ENCODE measurements around the gene SMAD7.

SMAD7 gene

DNA sequence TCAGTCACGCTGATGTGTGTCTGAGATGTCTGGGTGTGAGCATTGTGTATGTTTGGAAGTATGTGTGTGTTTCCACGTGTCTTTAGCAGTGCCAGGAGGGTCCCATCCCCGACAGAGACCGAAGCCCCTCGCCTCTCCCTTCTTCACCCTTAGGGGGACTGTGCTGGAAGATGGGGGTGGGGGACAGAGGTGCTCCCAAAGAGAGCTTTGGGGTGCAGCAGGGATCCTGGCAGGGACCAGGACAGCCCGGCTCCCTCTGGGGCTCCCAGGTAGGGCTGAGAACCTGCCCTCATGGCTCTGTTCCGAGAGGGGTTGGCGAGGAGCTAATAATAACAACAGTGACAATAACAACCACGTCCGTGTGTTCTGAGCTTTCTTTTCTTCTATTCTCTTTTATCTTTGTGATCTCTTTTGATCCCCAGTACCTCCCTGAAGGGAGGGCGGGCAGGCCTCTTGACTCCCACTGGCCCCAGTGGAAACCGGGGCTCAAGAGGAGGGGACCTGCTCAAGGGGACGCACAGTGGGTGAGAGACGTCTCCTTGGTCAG, 57.6 kb downstream of the SMAD7 start:
- TF ChIP-seq CTCF (IDR thresholded peaks at IDR 0.05): no peak

DNA sequence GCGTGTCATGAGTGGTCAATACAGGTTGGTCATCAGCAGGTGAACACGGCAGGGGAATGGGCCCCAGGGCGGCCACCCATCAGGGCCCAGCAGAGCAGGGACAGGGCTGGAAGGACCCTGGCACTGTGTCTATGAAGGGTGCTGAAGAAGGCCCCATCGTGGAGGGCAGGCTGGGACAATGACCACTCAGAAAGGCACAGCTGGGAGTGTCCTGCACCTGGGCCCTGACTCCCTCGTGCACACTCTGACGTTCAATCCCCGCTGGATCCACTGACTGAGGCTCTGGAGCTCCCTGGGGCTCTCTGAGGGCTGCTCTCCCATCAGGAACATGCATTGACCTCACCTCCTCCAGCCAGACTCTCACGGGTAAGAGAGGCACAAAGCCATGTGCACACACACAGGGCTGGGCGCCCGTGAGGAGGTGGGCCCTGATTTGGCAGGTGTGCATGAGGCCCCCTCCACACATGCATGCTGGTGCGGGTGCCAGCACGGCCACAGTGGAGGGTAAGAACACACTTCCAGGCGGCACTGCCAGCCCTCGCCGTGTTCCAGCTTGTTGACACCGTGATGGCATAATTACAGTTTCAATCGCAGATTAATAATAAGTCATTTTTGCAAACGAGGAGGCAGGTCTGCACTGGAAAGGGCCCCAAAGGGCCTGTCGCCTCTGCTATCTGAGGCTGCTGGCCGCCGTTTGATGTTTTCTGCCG, 58.5 kb downstream of the SMAD7 start:
- no peak for TF ChIP-seq CTCF (IDR thresholded peaks at IDR 0.05)

DNA sequence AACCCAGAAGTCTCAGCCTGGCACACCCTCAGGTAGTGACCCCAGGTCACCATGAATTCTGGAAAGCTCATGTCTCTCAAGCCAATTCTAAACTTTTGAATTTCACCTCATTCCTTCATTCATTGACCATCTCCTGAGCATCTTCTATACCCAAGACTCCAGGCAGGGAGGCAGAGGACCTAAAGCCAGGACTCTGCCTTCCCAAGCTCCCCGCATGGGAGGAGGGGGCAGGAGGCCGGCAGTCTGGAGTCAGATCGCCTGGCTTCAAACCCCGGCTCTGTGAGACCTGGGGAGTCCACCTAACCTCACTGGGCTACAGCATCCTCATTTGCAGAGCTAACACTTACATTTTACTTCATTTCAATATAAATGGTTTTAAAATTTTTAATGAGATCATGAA, 59.0 kb downstream of the SMAD7 start:
- TF ChIP-seq CTCF (IDR thresholded peaks at IDR 0.05): no peak

- TF ChIP-seq CTCF (IDR thresholded peaks at IDR 0.05): no peak
Measured at GRCh38 chr18:48889981-48890762, 60.6 kb downstream of the SMAD7 start.

GRCh38 chr18:48889115-48889941, 61.4 kb downstream of the SMAD7 start:
- no peak for TF ChIP-seq CTCF (IDR thresholded peaks at IDR 0.05)

- no peak for TF ChIP-seq CTCF (IDR thresholded peaks at IDR 0.05)
Measured at GRCh38 chr18:48888773-48889080, 62.0 kb downstream of the SMAD7 start.
